ENCODE data around the gene CIC.

CIC gene

GRCh38 chr19:42272989-42273406, 3.9 kb downstream of the CIC start:
- TF ChIP-seq POLR2AphosphoS5 (IDR thresholded peaks at IDR 0.05; ENCODE audit: low read depth, low read length) = no peak
- no peak for TF ChIP-seq REST (IDR thresholded peaks at IDR 0.05; ENCODE audit: insufficient read depth in 1 of 2, low read depth in 2 of 2, low read length in 2 of 2)
- no peak for TF ChIP-seq SIN3A (IDR thresholded peaks at IDR 0.05; ENCODE audit: borderline replicate concordance, insufficient read depth, low read length)
- TF ChIP-seq TAF1 (IDR thresholded peaks at IDR 0.05; ENCODE audit: borderline replicate concordance, insufficient read depth, low read length) = no peak
- TF ChIP-seq FOXP2 (optimal IDR thresholded peaks at IDR 0.05; ENCODE audit: borderline replicate concordance, extremely low read depth, extremely low read length, insufficient read depth) = no peak

GRCh38 chr19:42273407-42274064, 4.5 kb downstream of the CIC start:
- TF ChIP-seq SIN3A (IDR thresholded peaks at IDR 0.05; ENCODE audit: borderline replicate concordance, insufficient read depth, low read length) (no peak), REST (IDR thresholded peaks at IDR 0.05; ENCODE audit: insufficient read depth in 1 of 2, low read depth in 2 of 2, low read length in 2 of 2) (no peak), TAF1 (IDR thresholded peaks at IDR 0.05; ENCODE audit: borderline replicate concordance, insufficient read depth, low read length) (no peak), FOXP2 (optimal IDR thresholded peaks at IDR 0.05; ENCODE audit: borderline replicate concordance, extremely low read depth, extremely low read length, insufficient read depth) (no peak), POLR2AphosphoS5 (IDR thresholded peaks at IDR 0.05; ENCODE audit: low read depth, low read length) (no peak)

- no peak; the same call in 1 of the 2 replicates for TF ChIP-seq POLR2AphosphoS5 (IDR thresholded peaks at IDR 0.05; ENCODE audit: low read depth, low read length)
- no peak for TF ChIP-seq TAF1 (IDR thresholded peaks at IDR 0.05; ENCODE audit: borderline replicate concordance, insufficient read depth, low read length)
- no peak for TF ChIP-seq REST (IDR thresholded peaks at IDR 0.05; ENCODE audit: insufficient read depth in 1 of 2, low read depth in 2 of 2, low read length in 2 of 2)
- no peak for TF ChIP-seq FOXP2 (optimal IDR thresholded peaks at IDR 0.05; ENCODE audit: borderline replicate concordance, extremely low read depth, extremely low read length, insufficient read depth)
- no peak for TF ChIP-seq SIN3A (IDR thresholded peaks at IDR 0.05; ENCODE audit: borderline replicate concordance, insufficient read depth, low read length)
Observed at GRCh38 chr19:42274065-42274682, 5.1 kb downstream of the CIC start.

GRCh38 chr19:42275103-42275502, 6.1 kb downstream of the CIC start:
- TF ChIP-seq POLR2AphosphoS5 (IDR thresholded peaks at IDR 0.05; ENCODE audit: low read depth, low read length) (0 out of 2 replicates have a peak, but pooled peaks have one; percentile 16), TAF1 (IDR thresholded peaks at IDR 0.05; ENCODE audit: borderline replicate concordance, insufficient read depth, low read length) (no peak), REST (IDR thresholded peaks at IDR 0.05; ENCODE audit: insufficient read depth in 1 of 2, low read depth in 2 of 2, low read length in 2 of 2) (no peak), SIN3A (IDR thresholded peaks at IDR 0.05; ENCODE audit: borderline replicate concordance, insufficient read depth, low read length) (no peak), FOXP2 (optimal IDR thresholded peaks at IDR 0.05; ENCODE audit: borderline replicate concordance, extremely low read depth, extremely low read length, insufficient read depth) (no peak)
